ENCODE measurements around the gene DNAAF8.
"Not testable (repeated sequence)": the region's sequence is repeated elsewhere in the genome, so short reads cannot be mapped to it uniquely, and the experiment has no call there.

Gene DNAAF8

GRCh38 chr16:4784444-4784987 lies 50.2 kb downstream of the DNAAF8 start:
- DNase-seq (ENCODE audit: low spot score): not testable (repeated sequence)

DNA sequence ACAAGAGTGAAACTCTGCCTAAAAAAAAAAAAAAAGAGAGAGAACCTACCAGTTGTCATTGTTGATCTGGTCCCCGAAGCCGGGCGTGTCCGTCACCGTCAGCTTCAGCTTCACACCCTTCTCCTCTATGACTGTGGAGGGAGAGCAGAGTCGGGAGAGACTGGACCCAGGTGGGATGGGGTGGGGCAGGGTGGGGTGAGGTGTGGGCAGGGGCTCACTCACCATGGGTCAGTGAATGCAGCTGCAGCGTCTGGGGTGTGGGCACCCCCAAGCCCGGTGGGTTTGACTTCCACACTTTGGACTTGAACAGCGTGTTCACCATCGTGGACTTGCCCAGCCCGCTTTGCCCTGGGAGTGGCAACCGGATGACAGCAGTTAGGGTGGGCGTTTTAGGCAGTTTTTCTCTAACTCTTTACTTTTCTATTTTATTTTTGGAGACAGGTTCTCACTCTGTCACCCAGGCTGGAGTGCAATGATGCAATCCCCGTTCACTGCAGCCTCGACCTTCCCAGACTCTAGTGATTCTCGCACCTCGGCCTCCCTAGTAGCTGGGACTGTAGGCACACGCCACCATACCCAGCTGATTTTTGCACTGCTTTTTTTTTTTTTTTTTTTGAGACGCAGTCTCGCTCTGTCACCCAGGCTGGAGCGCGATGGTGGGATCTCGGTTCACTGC lies 51.6 kb downstream of the DNAAF8 start:
- DNase-seq (ENCODE audit: low spot score): no peak

GRCh38 chr16:4787068-4787467 lies 52.7 kb downstream of the DNAAF8 start:
- no peak for DNase-seq (ENCODE audit: low spot score)

DNA sequence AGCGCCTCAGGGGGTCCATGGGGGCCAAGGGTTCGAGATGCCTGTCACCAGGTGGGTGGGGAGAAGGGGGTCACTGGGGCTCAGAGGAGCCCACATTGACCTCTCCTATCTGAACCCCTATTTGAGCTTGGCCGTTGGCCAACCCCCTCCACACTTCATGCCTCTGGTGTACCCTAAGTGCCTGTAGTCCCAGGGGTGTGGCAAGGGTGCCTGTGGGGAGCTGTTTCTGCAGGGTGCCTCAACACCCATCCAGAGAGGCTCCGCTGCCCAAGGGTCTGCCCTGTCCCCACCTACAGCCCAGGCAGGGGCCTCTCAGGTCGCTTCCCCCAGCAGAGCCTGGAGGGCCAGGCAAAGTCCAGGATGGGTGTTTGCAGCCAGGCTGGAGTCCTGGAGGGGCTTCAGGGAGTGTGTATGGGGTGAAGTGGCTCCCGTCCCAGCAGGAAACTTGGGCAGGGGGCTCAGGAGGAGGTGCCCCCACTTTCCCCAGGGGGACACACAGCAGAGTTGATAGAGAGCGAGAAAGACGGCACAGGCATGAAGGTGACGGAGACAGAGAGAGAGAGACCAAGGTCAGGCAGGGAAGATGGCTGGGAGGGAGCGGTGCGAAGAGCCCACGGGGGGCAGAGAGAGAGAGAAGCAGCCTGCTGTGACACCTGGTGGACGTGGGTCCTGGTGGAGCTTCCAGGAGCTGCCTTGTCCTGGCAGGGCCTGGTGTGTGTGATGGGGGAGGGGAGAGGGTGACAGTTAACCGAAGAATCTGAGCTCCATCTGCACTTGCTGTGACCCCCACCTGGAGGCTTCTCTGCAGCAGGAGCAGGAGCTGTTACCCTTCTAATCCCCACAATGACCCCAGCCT lies 53.5 kb downstream of the DNAAF8 start, which contains the start of gene SEPTIN12:
Gene SEPTIN12 (minus strand): TSS at position 719 of the 856 bp plus-strand sequence. CDS start 700 bp downstream, at position 19.
- DNase-seq (ENCODE audit: low spot score): no peak

GRCh38 chr16:4788489-4788889 lies 54.2 kb downstream of the DNAAF8 start:
- DNase-seq (ENCODE audit: low spot score): no peak

DNA sequence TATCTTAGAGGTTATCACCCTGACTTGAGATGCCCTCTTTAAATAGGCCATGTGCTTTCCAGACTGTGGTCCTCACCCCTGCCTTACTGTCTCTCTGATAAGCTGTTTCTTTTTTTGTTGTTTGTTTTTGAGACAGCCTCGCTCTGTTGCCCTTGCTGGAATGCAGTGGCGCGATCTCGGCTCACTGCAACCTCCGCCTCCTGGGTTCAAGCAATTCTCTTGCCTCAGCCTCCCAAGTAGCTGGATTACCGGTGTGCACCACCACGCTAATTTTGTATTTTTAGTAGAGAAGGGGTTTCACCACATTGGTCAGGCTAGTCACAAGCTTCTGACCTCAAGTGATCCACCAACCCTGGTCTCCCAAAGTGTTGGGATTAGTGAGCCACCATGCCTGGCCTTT lies 54.6 kb downstream of the DNAAF8 start:
- no peak for DNase-seq (ENCODE audit: low spot score)

DNA sequence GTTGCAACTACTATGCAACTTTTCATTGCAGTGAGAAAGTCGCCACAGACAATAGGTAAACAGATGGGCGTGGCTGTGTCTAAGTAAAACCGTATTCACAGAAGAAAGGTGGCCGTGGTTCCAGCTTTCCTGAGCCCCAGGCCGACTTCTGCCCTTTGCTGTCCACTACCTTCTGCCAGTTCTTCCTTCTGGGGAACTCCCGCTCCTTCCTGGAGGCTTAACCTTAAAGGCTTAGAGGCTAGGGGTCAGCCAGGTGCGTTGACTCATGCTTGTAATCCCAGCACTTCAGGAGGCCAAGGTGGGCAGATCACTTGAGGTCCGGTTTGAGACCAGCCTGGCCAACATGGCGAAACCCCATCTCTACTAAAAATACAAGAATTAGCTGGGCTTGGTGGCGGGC lies 55.9 kb downstream of the DNAAF8 start:
- no peak for DNase-seq (ENCODE audit: low spot score)

DNA sequence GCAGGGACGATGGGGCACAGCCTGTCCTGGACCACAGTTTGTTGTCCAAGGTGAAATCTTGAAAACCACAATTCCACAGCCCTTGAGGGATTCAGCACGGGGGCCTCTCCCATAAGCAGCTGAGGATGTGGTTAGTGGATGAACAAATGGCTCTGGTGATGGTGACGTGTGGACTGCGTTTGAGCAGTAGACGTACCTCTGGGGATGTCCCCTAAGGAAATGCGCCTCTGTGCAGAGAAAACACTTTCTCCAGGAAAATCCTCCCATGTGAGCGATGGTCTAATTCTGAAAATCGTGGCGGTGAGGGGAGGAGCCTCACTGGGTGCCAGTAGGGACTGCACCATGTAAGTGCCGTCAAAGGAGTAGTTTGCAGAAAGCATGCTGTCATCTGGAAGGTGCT lies 56.5 kb downstream of the DNAAF8 start:
- DNase-seq (ENCODE audit: low spot score): no peak

DNA sequence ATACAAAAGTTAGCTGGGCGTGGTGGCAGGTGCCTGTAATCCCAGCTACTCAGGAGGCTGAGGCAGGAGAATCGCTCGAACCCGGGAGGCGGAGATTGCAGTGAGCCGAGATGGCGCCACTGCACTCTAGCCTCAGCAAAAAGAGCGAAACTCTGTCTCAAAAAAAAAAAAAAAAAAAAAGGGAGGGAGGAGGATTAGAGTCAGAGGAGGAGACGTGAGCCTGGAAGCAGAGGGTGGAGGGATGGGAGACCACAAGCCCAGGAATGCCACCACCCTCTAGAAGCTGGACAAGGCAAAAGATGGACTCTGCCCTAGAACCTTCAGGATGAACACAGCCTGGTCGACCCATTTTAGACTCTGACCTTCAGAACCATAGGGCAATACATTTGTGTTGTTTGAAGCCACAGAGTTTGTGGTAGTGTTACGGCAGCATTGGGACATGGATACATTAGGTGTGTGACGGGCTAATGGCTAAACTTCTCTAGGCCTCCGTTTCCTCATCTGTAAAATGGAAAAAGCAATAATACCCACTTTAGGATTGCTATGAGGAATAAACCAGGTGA lies 58.7 kb downstream of the DNAAF8 start:
- DNase-seq (ENCODE audit: low spot score): no peak

- DNase-seq (ENCODE audit: low spot score): no peak
These were observed 61.0 kb downstream of the DNAAF8 start, which contains the start of gene SMIM22 for GRCh38 chr16:4795181-4795827. TSS of gene SMIM22 (plus strand) at chr16:4795369. CDS start at chr16:4795735, 366 bp downstream.

DNA sequence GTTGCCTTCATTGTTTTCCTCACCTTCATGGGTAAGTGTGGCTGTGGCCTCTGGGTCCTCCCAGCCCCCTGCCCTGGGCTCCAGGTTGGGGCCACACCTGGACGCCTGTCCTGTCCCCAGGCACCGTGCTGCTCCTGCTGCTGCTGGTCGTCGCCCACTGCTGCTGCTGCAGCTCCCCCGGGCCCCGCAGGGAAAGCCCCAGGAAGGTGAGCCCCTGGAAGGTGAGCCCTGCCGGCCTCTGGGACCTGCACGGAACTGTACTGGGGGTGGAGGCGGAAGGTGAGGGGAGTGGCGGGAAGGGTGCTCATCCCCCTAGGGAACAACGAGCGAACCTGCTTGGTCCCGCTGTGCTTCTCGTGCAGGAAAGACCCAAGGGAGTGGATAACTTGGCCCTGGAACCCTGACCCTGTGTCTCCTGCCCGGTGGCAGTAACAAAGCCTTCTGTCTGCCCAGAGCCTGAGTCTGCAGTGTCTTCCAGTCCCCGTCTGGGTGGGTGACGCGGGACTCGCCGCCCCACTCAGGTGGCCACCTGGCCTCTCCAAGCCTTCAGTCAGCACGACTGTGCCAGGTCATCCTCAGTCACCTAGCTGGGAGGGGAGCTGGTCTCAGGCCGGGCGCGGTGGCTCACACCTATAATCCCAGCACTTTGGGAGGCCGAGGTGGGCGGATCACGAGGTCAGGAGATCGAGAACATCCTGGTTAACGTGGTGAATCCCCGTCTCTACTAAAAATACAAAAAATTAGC lies 61.7 kb downstream of the DNAAF8 start:
- no peak for DNase-seq (ENCODE audit: low spot score)

DNA sequence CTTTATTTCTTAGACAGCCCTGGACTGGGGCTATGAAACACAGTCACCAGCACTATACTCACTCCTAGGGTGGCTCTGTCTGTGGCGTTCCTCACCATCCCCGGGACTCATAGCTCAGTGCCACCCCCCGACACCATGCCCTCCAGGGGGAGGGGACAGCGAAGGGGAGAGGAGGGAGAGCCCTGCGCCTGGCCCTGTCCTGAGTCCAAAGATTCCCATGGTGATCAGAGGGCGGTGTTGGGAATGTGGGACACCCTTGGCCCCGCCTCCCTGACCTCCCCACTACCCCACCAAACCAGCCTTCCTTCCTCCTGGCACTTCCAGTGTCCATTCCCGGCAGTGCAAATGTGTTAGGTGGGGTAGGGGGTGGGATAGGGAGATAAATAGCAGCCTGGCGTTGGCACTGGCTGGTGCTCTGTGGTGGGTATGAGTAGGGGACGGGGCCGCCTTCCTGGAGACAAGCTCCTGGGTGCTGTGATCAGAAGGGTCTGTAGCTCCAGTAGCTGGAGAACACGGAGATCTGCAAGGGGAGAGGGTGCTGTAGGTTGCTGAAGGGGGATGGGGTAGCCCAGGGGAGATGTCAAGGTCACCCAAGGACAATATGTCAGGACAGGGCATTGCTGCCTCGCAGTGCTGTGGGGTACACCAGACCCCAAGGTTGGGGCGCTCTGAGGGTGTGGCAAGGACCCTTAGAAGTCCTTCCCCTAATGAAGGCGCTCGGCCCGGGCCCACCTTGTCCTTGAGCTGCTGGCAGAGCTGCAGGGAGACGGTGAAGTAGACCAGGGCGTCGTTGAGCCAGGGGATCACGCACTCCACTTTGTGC lies 62.9 kb downstream of the DNAAF8 start:
- DNase-seq (ENCODE audit: low spot score): no peak

- DNase-seq (ENCODE audit: low spot score): no peak
These were observed 63.5 kb downstream of the DNAAF8 start for GRCh38 chr16:4797805-4798252.

DNA sequence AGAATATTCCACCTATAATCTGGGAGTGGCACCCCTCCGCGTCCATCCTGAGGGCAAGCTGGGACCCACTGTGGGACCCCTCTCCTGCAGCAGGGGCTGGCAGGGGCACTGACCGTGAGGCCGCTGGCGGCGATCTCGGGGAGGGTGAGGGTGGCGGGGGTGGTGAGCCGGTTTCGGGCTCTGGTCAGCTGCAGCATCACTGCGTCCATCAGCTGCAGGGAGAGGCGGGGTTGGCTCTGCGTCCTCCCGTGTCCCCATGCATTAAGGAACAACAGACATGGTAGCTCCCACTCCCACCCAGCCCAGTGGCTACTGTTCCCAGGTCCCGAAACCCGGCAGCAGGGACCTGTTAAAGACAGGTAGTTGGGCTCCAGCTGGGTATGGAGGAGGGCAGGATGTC lies 64.1 kb downstream of the DNAAF8 start:
- DNase-seq (ENCODE audit: low spot score): no peak

Measured in CD4-positive, alpha-beta T cell treated with Interleukin-15 for 4 hours (primary cell).